Fibroblast of villous mesenchyme (primary cell): Measurements from ENCODE around the gene EGFL8. TPM values are rescaled to one million over a fixed set of nuclear protein-coding genes. Genes with fewer than 3 reads are reported as not detected.
"Not testable (repeated sequence)": the region's sequence is repeated elsewhere in the genome, so short reads cannot be mapped to it uniquely, and the experiment has no call there.

Experiments used
- DNase-seq: peaks from one replicate; pipeline ENCODE4 v3.0.0-alpha.2; 2010; ENCODE audit warnings: low read depth
- H3K4me3 ChIP-seq: 2 replicates; pipeline ENCODE4 v1.5.1; 2011; ENCODE audit warnings: low read depth, mild to moderate bottlenecking, low read length
- CTCF ChIP-seq: IDR thresholded peaks from 2 replicates; pipeline ENCODE4 v1.5.1; 2012; ENCODE audit warnings: low read depth, mild to moderate bottlenecking, low read length; ENCODE audit not compliant: insufficient read depth
- total RNA-seq: library from RNA; depleted of rRNA; stranded (reverse); fragments of >200 nt; gene quantifications from 2 replicates; pipeline ENCODE4 v1.2.3, GENCODE V29; 2012

EGFL8 gene
- total RNA-seq, 1 donor, result 2.6 TPM

- H3K4me3 ChIP-seq, result no peak overlapping the region
- no peak for TF ChIP-seq CTCF
- DNase-seq, result no peak
Measured at GRCh38 chr6:32183030-32183429, 18.6 kb downstream of the EGFL8 start.

- DNase-seq, result no peak
- no peak for TF ChIP-seq CTCF
- H3K4me3 ChIP-seq, result no peak overlapping the region
Measured at GRCh38 chr6:32183483-32184083, 19.2 kb downstream of the EGFL8 start.

- no peak for TF ChIP-seq CTCF
- no peak within 1 kb of the TSS for H3K4me3 ChIP-seq
- DNase-seq, result no peak
Measured at GRCh38 chr6:32184084-32184640, 19.8 kb downstream of the EGFL8 start, which contains the start of gene AGER. Gene AGER (minus strand): TSS chr6:32184253. CDS start chr6:32184222, 31 bp downstream.

- not testable (repeated sequence) for H3K4me3 ChIP-seq
- peak; percentile 91 for DNase-seq
Measured at GRCh38 chr6:32185681-32186131, 21.3 kb downstream of the EGFL8 start.

- not testable (repeated sequence) for H3K4me3 ChIP-seq, DNase-seq
Measured at GRCh38 chr6:32186151-32186840, 21.9 kb downstream of the EGFL8 start.

GRCh38 chr6:32187009-32187709 lies 22.8 kb downstream of the EGFL8 start:
- no peak for DNase-seq
- TF ChIP-seq CTCF, result no peak
- no peak overlapping the region for H3K4me3 ChIP-seq

GRCh38 chr6:32187725-32188380 lies 23.5 kb downstream of the EGFL8 start:
- not testable (repeated sequence) for DNase-seq

More at GRCh38 chr6:32187725-32188380, 23.5 kb downstream of the EGFL8 start:
- H3K4me3 ChIP-seq, result peak overlapping the region; percentile 85
